GM21526 (cell line): ENCODE results near the gene CNGA3.

Experiments used
- ATAC-seq: cut with Tn5 transposase; IDR thresholded peaks from one replicate; pipeline ENCODE4 v1.9.1; 2021; ENCODE audit warnings: moderate library complexity; ENCODE audit not compliant: unreplicated experiment, low FRiP score

CNGA3 gene

DNA sequence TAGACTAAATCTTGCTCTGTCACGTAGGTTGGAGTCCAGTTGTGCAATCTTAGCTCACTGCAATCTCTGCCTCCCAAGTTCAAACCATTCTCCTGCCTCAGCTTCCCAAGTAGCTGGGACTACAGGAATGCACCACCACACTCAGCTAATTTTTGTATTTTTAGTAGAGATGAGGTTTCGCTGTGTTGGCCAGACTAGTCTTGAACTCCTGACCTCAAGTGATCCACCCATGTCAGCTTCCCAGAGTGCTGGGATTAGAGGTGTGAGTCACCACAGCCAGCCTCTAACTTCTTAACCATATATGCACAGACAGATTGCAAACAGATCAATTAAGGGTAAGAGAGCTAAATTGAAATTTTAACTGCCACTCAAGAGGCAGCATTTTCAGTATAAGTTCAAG, 22.1 kb upstream of the CNGA3 start:
- no peak for ATAC-seq

GRCh38 chr2:98327776-98328175, 18.5 kb upstream of the CNGA3 start:
- no peak for ATAC-seq

GRCh38 chr2:98329549-98329948, 16.7 kb upstream of the CNGA3 start:
- ATAC-seq = no peak

GRCh38 chr2:98332989-98333388, 13.3 kb upstream of the CNGA3 start:
- ATAC-seq = no peak

DNA sequence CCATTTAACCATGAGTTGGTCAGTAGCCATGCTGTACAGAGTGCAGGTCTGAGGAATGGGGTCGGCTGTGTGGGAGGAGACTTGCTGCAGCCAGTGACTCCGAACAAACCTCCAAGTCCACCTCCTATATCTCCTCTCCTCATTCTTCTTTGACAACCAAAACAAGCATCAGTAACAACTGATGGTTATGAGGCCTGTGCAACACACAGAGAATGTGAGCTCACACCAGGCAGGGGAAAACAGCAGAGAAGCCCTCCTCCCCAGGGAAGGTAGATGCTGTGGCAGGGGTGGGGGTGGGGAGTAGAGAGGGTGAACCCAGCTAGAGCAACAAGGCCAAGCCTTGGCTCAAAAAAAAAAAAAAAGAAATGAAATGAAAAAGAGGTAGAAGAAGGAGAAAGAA, 12.3 kb upstream of the CNGA3 start:
- ATAC-seq = no peak

DNA sequence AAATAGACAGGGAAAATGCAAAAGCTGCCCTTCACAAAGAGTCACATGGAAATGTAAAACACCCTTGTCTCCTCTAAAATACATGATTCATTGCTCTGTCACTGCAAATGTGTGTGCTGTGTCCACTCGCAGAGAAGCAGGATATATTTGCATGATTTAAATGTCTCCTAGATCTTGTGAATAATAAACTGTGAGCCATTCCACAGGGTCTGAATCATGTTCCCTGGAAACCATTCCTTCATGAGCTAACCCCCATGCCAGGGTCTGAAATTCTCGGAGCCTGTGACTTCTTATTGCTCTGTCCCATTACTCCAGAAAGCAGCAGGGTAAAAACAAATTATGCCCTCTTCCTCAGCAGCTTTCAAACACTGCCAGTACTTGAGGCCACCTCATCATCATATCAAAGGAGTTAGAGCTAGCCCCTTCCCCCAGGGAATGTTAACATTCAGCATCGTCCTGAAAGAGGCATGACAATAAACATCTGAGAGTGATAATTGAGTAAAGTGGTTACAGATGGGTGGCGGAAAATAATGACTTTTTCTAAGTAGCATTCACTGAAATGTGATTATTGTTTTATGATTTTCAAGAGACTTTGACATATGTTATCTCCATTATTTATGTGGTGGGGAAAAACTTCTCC, 11.7 kb upstream of the CNGA3 start:
- ATAC-seq = no peak

DNA sequence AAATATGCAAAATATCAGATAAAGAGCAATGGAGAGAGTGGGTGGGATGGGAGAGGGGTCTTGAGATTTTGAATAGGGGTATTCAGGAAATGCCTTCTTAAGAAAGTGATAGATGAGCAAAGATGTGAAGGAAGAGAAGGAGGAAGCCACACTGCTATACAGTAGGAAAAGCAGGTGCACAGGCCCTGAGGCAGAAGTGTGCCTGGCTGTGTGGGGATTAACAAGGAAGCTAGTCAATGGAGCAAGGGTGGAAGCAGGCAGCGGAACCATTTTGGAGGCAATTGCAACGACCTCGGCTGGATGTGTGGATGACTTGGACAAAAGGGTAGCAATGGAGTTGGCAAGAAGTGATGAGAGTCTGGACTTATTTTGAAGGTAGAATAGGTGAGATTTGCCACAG, 11.0 kb upstream of the CNGA3 start:
- no peak for ATAC-seq

DNA sequence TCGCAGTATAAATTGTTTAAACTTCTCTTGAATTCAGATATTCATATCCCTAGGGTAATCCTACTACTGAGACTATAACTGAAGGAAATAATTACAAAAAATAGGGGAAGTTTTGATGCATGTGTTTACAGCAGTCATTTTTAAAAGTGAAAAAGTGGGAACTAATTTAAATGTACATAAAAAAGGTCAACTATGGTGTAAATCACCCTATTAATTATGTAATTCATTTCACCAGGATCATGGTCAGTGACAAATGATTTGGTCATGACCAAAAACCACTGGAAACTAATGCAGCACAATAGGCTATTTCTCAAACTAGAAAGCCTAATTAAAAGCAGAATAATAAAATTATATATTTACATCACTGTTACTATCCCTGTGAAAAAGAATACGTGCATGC, 5.0 kb upstream of the CNGA3 start:
- no peak for ATAC-seq

GRCh38 chr2:98343285-98343684, 3.0 kb upstream of the CNGA3 start:
- no peak for ATAC-seq

GRCh38 chr2:98347298-98348065, 1.2 kb downstream of the CNGA3 start:
- no peak for ATAC-seq

DNA sequence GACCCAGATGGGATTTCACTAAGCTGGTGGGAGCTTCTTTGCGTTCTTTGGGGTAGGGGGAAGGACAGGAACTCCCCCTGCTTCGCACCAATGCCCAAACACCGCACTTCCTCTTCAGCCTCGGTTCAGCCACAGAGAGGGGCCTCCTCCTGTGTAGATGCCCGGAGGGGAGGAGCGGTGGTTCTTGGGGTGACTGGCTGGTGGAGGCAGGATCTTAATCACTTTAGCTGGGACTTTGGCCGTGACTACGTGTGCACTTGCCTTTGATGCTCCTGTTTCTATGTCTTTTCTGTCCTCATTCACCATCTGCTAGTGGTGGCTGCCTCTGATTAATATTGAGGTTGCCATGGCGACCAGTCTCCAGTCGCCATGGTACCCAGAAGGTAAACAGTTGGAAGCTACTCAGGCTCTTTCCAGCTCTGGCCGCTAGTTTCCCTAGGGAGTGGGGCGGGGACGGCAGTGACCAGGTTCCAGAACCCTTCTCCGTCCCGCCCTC, 1.9 kb downstream of the CNGA3 start:
- ATAC-seq = no peak

- no peak for ATAC-seq
These were observed 4.2 kb downstream of the CNGA3 start for GRCh38 chr2:98350411-98350810.

DNA sequence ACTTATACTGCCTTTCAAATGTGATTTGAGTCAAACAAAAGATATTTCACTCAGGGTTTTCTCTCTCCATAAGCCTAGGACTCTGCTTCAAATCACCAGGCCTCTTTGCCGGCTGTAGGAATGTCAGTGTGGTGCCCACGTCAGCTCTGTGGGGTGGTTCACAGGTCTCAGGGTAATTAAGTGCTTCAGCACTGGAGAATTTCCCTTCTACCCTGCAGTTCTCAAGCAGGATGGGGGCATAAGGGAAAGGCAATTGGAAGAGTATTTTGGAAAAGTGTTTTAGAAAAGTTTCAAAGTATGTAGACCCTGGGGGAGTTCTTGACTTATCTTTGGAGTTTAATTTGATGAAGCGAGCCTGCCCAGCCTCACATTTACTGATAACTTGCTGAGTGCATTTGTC, 9.6 kb downstream of the CNGA3 start:
- ATAC-seq = no peak

- ATAC-seq = no peak
These were observed 10.5 kb downstream of the CNGA3 start for GRCh38 chr2:98356729-98357128.

- ATAC-seq = no peak
These were observed 11.6 kb downstream of the CNGA3 start for GRCh38 chr2:98357849-98358248.

DNA sequence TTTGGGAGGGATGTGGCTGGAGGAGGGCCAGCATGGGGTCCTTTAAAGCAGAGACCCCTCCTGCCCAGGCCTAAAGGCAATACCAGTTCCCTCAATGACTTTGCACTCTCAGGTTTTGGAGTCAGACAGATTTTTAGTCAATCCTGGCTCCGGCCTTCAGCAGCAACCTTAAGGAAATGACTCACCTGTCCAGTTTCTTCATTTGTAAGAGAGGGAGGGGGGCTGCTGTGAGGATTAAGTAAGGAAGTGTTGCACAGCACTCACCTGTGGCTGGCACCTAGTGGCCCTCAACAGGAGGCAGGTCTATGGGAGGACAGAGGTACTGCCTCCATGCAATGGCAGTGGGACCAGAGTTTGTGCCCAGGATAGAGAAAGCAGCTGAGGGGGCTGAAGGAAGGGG, 13.7 kb downstream of the CNGA3 start:
- no peak for ATAC-seq

GRCh38 chr2:98367721-98368120, 21.5 kb downstream of the CNGA3 start:
- ATAC-seq = no peak

- no peak for ATAC-seq
These were observed 23.5 kb downstream of the CNGA3 start for GRCh38 chr2:98369710-98370239.

DNA sequence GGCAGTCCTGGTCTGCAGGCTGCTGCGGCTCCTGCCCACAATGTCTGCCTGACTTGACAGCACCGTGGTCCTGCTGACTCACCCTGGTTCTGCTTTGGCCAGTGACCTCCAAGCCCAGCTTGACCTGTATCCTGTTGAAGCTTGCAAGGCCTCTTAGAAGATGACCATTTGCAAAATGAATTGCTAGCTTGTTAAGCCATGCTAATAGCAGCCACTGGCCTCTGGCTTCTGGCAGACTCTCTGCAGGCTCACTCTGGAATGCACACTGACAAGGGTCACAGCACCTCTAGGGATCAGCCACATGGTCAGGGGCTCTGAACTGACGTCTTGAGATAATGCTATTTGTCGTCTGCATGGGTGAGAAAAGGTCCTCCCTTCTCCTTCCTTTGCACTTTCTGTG, 25.9 kb downstream of the CNGA3 start:
- ATAC-seq = no peak

GRCh38 chr2:98372579-98372978, 26.3 kb downstream of the CNGA3 start:
- ATAC-seq = no peak

DNA sequence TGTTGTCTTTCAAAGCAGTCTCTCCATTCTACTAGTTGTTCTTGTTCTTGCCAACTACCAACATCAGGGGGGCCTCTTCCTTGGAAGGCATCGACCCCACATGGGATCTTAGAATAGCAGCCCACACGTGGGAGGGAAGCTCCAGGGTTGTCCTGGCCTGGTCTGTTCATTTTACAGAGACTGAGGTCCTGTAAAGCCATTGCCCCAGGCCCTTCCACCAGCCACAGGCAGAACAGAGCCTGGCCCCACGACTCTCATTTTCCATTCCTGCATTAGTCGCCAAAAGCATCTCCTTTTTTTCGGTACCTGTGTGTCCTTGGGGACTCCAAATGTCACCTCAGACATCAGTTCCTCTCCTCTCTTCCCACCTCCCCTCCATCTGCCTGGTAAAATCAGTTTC, 28.0 kb downstream of the CNGA3 start:
- ATAC-seq = no peak
